Sigmoid colon (tissue), 4 donors: ENCODE measurements around the gene CCDC191.

Experiments used
- EP300 ChIP-seq, 4 donors: sonication (generic); formaldehyde crosslinking; IDR thresholded peaks; one replicate each; pipeline ENCODE4 v1.6.1; 2017; ENCODE audit warnings: antibody characterized with exemption in 4 of 4
- POLR2A ChIP-seq, 2 donors: fragments of 450-650 bp; IDR thresholded peaks; one replicate each; pipeline ENCODE4 v1.6.1; 2016; ENCODE audit warnings: antibody characterized with exemption in 2 of 2, mild to moderate bottlenecking in 2 of 2, moderate library complexity in 2 of 2
- POLR2AphosphoS5 ChIP-seq, 4 donors: sonication (generic); formaldehyde crosslinking; IDR thresholded peaks; one replicate each; pipeline ENCODE4 v1.6.1; 2017; ENCODE audit warnings: antibody characterized with exemption in 4 of 4
- TF ChIP-seq, protein P1 (sequence below), 4 experiments: fragments of 450-650 bp in 3 of 4; fragments of 200-600 bp in 1 of 4; IDR thresholded peaks; one replicate each; pipeline ENCODE4 v1.5.1; 2016 to 2019; ENCODE audit warnings: antibody characterized with exemption in 4 of 4, mild to moderate bottlenecking in 3 of 4, moderate library complexity in 2 of 4

DNA sequence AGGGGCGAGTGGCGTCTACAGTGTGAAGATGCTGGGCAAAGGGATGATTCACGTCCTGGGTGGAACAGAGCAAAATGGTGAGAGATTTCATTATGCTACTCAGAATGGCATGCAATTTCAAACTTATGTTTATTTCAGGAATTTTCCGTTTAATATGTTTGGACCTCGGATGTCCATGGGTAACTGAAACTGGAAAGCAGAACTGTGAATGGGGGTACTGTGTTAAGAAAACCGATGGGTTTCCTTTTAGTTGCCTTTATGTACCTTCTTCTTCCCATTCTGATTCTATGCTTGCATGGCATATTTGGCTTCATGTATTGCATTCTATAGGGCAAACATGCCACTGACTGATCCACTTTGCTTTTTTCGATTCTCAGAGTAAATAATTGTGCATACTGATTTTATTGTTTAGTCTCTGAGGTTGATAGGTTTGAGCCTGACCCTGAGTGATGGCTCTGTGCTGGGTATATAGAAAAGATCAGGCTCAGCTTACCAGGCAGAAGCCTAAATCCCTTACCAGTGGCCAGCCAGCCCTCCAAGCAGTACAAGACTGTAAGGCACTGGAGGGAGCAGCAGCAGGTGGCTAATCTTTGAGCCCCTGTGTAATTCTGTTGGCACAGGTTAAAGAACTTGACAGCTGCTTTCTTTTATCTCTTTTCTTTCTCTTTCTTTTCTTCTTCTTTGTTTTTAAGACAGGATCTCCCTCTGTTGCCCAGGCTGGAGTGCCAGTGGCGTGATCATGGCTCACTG, 4.8 kb upstream of the CCDC191 start:
- TF ChIP-seq, protein P1, sequence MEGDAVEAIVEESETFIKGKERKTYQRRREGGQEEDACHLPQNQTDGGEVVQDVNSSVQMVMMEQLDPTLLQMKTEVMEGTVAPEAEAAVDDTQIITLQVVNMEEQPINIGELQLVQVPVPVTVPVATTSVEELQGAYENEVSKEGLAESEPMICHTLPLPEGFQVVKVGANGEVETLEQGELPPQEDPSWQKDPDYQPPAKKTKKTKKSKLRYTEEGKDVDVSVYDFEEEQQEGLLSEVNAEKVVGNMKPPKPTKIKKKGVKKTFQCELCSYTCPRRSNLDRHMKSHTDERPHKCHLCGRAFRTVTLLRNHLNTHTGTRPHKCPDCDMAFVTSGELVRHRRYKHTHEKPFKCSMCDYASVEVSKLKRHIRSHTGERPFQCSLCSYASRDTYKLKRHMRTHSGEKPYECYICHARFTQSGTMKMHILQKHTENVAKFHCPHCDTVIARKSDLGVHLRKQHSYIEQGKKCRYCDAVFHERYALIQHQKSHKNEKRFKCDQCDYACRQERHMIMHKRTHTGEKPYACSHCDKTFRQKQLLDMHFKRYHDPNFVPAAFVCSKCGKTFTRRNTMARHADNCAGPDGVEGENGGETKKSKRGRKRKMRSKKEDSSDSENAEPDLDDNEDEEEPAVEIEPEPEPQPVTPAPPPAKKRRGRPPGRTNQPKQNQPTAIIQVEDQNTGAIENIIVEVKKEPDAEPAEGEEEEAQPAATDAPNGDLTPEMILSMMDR (IDR thresholded peaks at IDR 0.05): no peak
- TF ChIP-seq POLR2A (IDR thresholded peaks at IDR 0.05): no peak
- no peak for TF ChIP-seq EP300 (IDR thresholded peaks at IDR 0.05)
- no peak for TF ChIP-seq POLR2AphosphoS5 (IDR thresholded peaks at IDR 0.05)
